Effector memory CD4-positive, alpha-beta T cell (primary cell): Measurements from ENCODE around the gene SLC26A2.

Source experiments
- DNase-seq, 3 donors: peaks; one replicate each; pipeline ENCODE4 v3.0.0-alpha.2; 2020
- H3K27ac ChIP-seq: 2 replicates; pipeline ENCODE4 v1.7.0; 2013; ENCODE audit warnings: mild to moderate bottlenecking, low read length, moderate library complexity; ENCODE audit not compliant: insufficient read depth, poor library complexity, severe bottlenecking
- H3K27me3 ChIP-seq: replicated peaks from 2 replicates; pipeline ENCODE4 v1.7.0; 2013; ENCODE audit warnings: mild to moderate bottlenecking, low read length; ENCODE audit not compliant: insufficient read depth, control insufficient read depth, poor library complexity, severe bottlenecking
- H3K36me3 ChIP-seq: 2 replicates; pipeline ENCODE4 v1.7.0; 2013; ENCODE audit warnings: mild to moderate bottlenecking, low read length, moderate library complexity; ENCODE audit not compliant: control insufficient read depth, insufficient read depth
- H3K4me1 ChIP-seq: 2 replicates; pipeline ENCODE4 v1.7.0; 2013; ENCODE audit warnings: low read length, mild to moderate bottlenecking; ENCODE audit not compliant: control insufficient read depth, insufficient read depth, poor library complexity, severe bottlenecking
- H3K4me3 ChIP-seq: 2 replicates; pipeline ENCODE4 v1.7.0; 2013; ENCODE audit warnings: low read length, low read depth, mild to moderate bottlenecking; ENCODE audit not compliant: insufficient read depth, poor library complexity, severe bottlenecking
- H3K9me3 ChIP-seq: 2 replicates; pipeline ENCODE4 v1.7.0; 2013; ENCODE audit warnings: mild to moderate bottlenecking, low read length, moderate library complexity; ENCODE audit not compliant: control insufficient read depth

The SLC26A2 gene

GRCh38 chr5:149944666-149945065 lies 15.9 kb upstream of the SLC26A2 start, which contains the start of gene PDE6A:
TSS of gene PDE6A (minus strand) at chr5:149944793. CDS start at chr5:149944673, 120 bp downstream.
- no peak within 1 kb of the TSS for H3K4me3 ChIP-seq
- H3K9me3 ChIP-seq: no peaks in the 10 kb centered on the region
- no peaks in the 10 kb centered on the region for H3K27me3 ChIP-seq
- DNase-seq: no peak
- H3K4me1 ChIP-seq: no peaks in the 10 kb centered on the region
- H3K36me3 ChIP-seq: no peaks in the 10 kb centered on the region
- H3K27ac ChIP-seq: no peak within 1 kb of the TSS

- H3K4me1 ChIP-seq: no peaks in the 10 kb centered on the region
- no peak overlapping the region for H3K27ac ChIP-seq
- H3K27me3 ChIP-seq: no peaks in the 10 kb centered on the region
- no peaks in the 10 kb centered on the region for H3K36me3 ChIP-seq
- H3K4me3 ChIP-seq: no peak overlapping the region
- no peak for DNase-seq
- no peaks in the 10 kb centered on the region for H3K9me3 ChIP-seq
Observed at GRCh38 chr5:149946118-149946517, 14.4 kb upstream of the SLC26A2 start.

DNA sequence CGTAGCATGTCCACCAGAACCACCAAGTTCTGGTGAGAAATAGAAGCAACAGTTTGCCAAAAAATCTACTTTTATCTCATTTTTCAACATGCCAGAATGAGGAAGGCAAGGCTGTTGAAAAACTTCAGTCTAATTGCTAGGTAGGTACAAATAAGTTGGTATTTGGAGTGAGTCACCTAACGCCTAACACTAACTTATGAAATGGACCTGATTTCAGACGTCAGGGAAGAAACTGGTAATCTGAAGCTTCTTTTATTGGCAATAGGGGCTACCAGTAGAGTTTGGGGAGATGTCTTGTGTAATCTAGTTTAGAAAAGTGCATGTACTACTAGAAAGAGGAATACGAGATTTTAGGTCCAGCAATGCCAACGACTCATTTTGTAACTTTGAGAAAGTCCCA lies 11.6 kb upstream of the SLC26A2 start:
- no peak for DNase-seq
- H3K36me3 ChIP-seq: no peaks in the 10 kb centered on the region
- no peak overlapping the region for H3K4me3 ChIP-seq
- H3K27ac ChIP-seq: no peak overlapping the region
- H3K9me3 ChIP-seq: no peaks in the 10 kb centered on the region
- H3K27me3 ChIP-seq: no peaks in the 10 kb centered on the region
- H3K4me1 ChIP-seq: no peaks in the 10 kb centered on the region

DNA sequence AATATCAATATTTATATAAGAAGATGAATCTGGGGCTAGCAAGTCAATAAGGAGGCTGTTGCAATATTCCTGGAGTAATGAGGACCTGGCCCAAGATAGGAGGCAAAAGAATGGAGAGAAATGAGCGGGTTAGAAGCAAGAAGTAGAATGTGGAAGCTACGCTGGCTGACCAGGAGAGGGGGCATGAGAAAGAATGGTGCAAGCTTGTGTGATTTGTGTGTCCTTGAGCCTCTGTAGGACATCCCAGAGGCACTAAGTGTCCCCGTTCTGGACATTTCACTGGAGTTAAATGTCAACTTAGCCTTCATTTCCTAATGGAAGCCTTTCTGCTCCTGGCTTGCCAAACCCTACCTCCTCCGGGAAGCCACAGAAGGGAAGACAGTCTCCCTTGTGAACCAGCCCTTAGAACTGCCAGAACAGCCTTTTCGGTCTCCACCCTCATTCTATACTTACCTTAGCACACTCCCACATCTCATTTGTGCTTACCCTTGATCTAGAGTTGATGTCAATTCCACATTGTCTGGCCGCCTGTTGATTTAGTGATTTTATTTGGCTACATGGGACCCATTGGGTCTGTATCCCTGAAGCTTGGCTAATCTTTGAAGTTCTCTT lies 9.3 kb upstream of the SLC26A2 start:
- Histone ChIP-seq H3K4me1 (no peaks in the 10 kb centered on the region), H3K9me3 (no peaks in the 10 kb centered on the region), H3K27ac (no peak overlapping the region), H3K36me3 (no peaks in the 10 kb centered on the region), H3K4me3 (no peak overlapping the region), H3K27me3 (no peaks in the 10 kb centered on the region)
- no peak for DNase-seq

DNA sequence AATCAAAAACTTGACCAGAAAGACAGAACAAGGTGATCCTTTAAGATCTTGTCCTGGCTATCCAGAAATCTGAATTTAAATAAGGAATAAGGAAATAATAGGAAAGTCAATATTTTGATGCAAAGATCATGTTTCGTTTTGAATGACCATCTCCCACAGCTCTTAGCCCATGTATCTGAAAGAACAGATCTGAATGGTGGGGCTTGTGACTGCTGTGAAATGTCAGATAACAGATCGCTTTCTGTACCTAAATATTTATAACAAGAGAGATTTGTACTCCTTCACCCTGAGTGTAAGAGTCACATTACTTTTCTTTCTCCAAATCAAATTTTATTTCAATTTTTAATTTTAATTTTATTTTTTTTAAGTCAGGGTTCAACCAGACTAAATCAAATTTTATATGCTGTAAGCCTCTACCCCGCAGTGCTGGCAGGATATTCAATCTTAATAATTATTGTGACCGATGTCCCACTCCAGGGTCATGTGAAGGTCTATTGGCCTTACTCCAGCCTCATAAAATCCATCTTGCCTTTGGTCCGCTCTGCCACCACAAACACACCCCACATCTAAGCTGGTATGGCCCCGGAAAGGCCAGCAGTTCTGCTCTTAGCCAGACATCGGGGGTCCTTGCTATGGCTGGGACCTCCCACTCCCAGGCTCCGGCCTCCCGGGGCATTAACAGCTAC lies 7.0 kb upstream of the SLC26A2 start:
- Histone ChIP-seq H3K4me3 (no peak overlapping the region), H3K36me3 (no peaks in the 10 kb centered on the region), H3K4me1 (no peaks in the 10 kb centered on the region), H3K27me3 (no peaks in the 10 kb centered on the region), H3K9me3 (no peaks in the 10 kb centered on the region), H3K27ac (no peak overlapping the region)
- DNase-seq: no peak

- DNase-seq: no peak
- H3K4me3 ChIP-seq: no peak overlapping the region
- no peaks in the 10 kb centered on the region for H3K27me3 ChIP-seq
- peaks cover 4% of the 10 kb centered on the region for H3K4me1 ChIP-seq
- H3K36me3 ChIP-seq: no peaks in the 10 kb centered on the region
- no peaks in the 10 kb centered on the region for H3K9me3 ChIP-seq
- no peak overlapping the region for H3K27ac ChIP-seq
Observed at GRCh38 chr5:149954798-149955197, 5.8 kb upstream of the SLC26A2 start.

DNA sequence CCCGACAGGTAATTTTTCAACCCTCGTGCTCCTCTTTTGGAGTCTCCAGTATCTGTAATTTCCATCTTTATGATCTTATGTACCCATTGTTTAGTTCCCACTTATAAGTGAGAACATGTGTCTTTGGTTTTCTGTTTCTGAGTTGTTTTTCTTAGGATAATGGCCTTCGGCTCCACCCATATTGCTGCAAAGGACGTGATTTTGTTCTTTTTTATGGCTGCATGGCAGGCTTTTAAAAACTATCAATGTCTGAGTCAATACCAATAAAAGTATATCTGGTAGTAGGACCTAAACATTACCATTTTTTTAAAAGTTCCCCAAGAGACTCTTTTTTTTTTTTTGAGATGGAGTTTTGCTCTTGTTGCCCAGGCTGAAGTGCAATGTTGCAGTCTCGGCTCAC lies 3.9 kb upstream of the SLC26A2 start:
- H3K9me3 ChIP-seq: no peaks in the 10 kb centered on the region
- H3K4me1 ChIP-seq: peaks cover 13% of the 10 kb centered on the region
- H3K27me3 ChIP-seq: no peaks in the 10 kb centered on the region
- no peak overlapping the region for H3K4me3 ChIP-seq
- H3K27ac ChIP-seq: no peak overlapping the region
- DNase-seq: no peak
- H3K36me3 ChIP-seq: no peaks in the 10 kb centered on the region

DNA sequence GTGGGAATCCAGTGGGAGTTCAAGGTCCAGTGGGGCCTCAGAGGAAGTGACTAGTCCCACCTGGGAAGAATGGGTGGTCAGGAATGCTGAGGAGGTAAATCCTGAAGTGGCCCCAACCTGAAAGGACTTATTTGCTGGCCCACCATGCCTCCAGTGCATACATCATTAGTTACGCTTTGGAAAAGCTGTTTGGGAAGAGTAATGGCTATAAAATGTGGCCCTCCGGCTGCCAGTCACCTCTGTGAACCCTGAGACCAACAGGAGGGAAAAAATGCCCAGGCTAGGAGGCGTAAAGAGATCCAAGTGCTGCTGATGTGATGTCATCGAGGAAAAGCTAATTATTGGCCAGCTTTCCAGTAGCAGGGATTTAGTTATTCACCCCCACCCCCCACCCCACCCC lies 2.7 kb upstream of the SLC26A2 start:
- Histone ChIP-seq H3K27me3 (no peaks in the 10 kb centered on the region), H3K4me3 (no peak overlapping the region), H3K9me3 (no peaks in the 10 kb centered on the region), H3K4me1 (peaks cover 13% of the 10 kb centered on the region), H3K36me3 (no peaks in the 10 kb centered on the region), H3K27ac (no peak overlapping the region)
- DNase-seq: no peak

- Histone ChIP-seq H3K4me1 (peaks cover 13% of the 10 kb centered on the region), H3K27me3 (no peaks in the 10 kb centered on the region), H3K9me3 (no peaks in the 10 kb centered on the region), H3K4me3 (peak overlapping the region; percentile 89), H3K27ac (peak overlapping the region; percentile 68), H3K36me3 (no peaks in the 10 kb centered on the region)
- DNase-seq: peak; percentile 9 to 16 (median 14)
Observed at GRCh38 chr5:149959406-149960236, 937 bp upstream of the SLC26A2 start.

DNA sequence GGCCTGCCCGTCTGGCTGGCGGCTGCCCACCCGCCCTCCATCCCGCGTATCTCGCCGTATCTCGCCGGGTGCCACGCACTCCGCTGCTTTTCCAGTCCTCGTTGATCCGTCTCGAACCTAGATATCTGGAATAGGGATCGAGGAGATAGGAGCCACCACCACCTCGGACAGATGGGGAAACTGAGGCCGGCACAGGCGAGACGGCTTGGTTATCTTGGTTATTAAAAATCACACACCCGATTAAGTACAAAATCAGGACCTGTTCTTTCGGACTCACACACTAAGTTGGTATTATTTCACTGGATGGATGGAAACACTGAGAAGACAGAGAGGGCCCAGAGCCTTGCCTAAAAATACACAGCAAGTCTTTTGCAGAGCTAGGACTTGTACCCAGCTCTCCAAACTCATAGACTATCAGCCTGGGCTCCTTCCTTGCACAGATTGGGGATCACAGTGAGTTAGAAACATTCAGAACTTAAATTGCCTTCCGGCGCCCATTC lies 678 bp downstream of the SLC26A2 start:
- Histone ChIP-seq H3K4me3 (peak overlapping the region; percentile 89), H3K36me3 (no peaks in the 10 kb centered on the region), H3K27me3 (no peaks in the 10 kb centered on the region), H3K27ac (peak overlapping the region; percentile 68), H3K9me3 (no peaks in the 10 kb centered on the region), H3K4me1 (peaks cover 13% of the 10 kb centered on the region)
- no peak for DNase-seq
